NOMO-1 (cell line): Measurements from ENCODE around the gene VIP.
"Not testable (repeated sequence)": the region's sequence is repeated elsewhere in the genome, so short reads cannot be mapped to it uniquely, and the experiment has no call there.

Experiments
- DNase-seq, 2 experiments: peaks; one replicate each; lab custom pipeline; 2025; ENCODE audit not compliant: unreplicated experiment in 2 of 2; lab: John Stamatoyannopoulos, UW

Gene VIP

DNA sequence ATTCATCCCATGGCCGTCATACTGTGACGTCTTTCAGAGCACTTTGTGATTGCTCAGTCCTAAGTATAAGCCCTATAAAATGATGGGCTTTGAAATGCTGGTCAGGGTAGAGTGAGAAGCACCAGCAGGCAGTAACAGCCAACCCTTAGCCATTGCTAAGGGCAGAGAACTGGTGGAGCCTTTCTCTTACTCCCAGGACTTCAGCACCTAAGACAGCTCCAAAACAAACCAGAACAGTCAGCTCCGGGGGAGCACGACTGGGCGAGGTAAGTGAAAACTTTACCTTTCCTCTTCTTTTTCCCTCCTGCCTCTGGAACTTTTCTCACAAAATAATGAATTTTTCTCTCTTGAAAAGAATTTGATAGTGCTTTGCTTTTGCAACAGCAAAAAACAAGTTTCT is at the start of gene VIP:
VIP (plus strand) TSS at position 104 of the 400 bp plus-strand sequence. CDS start 1,381 bp downstream, outside the sequence.
- DNase-seq: no peak

DNA sequence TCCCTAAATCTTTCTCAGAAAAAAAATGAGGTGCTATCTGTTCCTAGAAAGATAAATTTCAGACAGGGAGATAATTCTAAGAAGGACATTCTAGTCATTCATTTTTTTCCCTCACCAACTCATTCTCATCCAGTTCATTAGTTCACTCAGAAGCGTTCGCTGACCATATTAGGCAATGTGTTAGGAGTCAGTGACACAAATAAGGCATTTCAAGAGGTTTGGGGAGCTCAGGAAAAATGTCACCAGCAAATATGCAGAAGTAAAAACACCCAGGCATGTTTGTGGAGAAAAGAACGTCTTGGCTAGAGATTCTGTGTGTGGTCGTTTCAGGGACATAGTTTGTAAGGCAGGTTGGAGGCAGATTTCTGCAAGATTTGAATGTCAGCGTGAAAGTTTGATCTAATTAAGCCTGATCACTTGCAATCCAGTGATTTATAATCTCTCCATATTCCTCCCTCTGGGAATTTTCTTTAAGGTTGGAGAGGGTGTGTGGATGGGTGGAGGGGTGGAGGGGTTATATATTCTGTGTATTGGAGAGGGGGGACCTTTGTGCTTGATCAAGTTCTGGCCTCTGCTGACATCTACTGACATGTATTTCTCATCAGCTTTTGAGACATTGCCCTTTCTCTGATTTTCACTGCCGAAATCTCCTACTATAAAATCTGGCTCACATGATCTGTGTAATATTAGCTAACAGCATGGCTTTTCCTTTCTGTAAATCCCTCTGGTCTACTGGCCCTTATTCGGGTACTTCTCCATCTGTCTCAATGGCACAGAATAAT is 49.3 kb upstream of the VIP start:
- DNase-seq: no peak

DNA sequence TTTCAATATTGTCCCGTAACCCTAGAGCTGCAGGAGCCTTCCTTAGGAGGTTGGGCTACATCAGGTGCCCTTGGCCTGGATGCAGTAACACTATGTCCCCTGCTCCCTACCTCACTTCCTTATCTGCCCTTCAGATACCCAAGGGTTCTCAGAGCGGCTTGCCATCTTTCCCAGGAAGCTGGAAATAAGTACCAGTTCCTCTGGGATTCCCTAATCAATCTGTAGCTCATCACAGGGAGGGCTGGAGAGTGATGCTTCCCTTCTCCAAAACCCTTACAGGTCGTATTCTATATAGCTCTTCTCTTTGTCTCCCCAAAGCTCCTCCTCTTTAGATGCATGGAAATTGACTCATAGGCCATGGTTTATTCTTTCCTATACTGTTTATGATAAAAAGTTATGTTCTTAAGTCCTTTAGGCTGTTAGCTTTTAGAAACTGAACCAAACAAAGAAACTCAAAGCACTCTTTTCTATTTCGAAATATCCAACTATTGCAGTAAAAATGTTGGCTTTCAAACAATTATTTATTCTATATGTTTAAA is 48.7 kb upstream of the VIP start:
- no peak for DNase-seq

DNA sequence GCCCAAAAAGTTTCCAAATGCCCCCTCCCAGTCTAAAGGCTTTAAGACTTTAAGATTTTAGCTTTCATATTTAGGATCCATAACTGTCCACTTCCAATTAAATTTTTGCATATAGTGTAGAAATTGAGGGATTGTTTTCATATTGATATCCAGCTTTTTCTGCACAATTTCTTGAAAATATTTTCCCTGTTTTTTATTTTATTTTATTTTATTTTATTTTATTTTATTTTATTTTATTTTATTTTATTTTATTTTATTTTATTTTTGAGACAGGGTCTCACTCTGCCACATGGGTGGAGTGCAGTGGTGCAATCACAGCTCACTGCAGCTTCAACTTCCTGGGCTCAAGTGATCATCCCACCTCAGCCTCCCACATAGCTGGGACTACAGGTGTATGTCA is 46.8 kb upstream of the VIP start:
- DNase-seq: not testable (repeated sequence)

DNA sequence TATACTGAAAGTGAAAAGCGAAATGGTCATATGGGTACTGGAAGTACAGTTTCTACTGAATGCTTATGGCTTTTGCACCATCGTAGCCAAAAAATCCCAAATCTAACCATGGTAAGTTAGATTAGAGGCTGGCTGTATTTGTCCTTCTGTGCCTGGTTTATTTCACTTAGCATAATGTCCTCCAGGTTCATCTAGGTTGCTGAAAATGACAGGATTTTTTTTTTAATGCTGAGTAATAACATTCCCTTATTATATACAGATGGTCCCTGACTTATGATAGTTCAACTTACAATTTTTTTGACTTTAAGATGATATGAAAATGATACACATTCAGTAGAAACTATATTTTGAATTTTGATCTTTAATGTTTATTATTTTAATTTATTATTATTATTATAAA is 45.3 kb upstream of the VIP start:
- DNase-seq: no peak

DNA sequence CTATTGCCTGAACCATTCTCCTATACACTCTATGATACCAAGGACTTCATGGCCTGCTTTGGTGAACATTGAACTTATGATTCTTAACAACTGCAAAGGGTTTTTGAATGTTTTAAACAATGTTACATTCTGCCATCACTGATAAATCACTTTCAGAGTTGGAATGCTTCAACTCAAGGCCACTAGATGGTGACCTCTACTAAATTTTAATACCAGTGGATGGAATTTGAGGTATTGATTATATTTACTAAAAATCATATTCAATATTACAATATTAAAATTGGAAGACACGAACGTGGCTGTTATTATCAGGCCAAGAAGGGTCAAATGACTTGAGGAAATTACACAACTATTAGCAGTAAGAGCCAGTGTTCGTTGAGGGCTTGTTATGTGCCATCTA is 34.3 kb upstream of the VIP start:
- no peak for DNase-seq

DNA sequence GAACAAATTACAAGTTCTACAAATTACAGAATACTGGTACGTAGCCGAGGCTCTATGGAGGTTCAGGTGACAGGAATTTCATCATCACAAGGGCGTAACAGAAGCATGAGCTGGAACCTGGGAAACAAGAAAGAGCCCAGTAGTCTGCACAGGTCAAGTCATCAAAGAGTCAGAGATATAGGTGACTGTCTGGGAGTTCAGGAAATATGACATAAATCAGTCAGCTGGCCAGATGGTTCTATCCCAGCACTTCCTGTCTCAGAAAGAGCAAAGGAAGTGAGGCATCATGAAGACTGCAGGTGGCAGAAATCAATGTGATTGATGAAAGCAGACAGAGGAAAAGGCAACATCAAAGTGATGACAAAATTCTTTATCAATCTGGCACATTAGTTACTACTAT is 29.6 kb upstream of the VIP start:
- DNase-seq: no peak

DNA sequence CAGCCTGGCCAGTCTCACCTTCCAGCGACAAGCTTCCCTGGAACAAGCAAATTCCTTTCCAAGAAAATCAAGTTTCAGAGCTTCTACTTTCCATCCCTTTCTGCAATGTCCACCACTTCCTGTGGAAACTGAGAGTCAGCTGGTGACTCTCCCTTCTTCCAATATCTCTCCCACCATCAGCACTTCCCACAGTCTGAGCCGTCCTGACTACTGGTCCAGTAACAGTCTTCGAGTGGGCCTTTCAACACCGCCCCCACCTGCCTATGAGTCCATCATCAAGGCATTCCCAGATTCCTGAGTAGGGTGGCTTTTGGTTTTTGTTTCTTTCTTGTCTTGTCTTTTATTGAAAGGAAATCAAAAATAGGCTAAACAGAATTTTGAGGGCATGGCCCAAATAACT is 28.6 kb upstream of the VIP start:
- DNase-seq: no peak

DNA sequence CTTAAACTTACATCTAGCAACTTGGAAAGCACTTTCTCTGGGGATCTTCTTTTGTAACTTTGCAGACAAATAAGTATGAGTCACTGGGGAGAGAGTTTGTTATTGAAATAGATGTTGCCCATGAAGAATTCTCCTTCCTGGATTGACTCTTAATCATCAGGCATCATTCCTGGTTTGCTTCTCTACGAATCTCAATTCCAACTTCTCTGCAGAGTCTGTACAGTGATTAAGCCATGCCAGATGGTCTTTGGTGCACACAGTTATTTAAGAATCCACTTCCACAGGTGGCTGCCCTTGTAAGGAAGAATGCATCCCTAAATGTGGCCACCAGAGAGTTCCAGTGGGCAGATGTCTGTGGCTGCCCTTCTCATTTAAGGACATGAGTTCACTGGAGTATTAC is 27.2 kb upstream of the VIP start:
- no peak for DNase-seq

DNA sequence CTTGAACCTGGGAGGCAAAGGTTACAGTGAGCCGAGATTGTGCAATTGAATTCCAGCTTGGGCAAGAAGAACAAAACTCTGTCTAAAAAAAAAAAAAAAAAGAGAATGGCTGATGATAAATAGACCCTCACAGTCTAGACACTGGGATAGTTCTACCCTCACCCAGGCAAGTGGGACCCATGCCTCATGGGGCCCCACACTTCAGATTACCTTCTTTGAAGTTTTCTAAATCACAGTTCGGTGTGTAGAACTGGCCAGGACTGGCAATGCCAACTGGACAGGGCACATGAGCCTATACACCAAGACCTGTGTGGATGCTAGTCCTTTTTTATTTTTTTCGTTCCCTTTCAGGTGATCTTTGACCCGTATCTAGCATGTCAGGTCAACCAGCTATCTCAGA is 24.3 kb upstream of the VIP start:
- no peak for DNase-seq

DNA sequence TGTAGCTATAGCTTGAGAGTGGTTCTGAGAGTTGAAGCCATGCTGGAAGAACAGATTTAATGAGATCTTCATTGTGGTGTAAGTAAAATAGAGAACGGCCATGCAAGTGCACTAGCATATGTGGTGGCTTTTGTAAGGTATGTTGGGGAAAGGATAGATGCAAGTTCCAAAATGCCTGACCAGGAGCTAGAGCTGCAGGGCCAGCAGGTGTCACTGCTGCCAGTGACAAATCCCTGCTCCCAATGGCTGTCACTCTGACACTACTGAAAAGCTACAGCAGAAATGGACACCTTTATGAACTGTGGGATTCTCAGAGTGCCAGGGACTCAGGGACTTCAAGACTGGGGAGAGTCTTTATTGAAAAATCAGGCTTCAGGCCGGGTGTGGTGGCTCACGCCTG is 23.1 kb upstream of the VIP start:
- DNase-seq: no peak

DNA sequence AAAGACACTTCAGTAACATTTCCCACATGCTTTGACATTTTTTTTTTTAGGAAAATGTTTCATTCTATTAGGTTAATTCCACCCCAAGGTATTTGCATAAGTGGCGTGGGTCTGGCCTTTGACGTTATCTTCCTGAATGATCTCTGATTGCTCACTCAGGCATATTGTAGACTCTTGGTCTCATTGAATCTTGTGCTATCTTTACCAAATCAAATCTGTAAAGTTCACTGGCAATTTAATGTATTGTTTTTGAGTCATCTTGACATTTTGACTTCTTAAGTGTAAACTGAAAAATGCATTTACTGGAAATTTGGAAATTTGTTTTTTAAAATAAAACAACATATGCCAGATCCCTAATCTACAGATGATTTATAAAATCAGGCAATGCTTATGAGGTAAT is 16.0 kb upstream of the VIP start:
- DNase-seq: no peak

DNA sequence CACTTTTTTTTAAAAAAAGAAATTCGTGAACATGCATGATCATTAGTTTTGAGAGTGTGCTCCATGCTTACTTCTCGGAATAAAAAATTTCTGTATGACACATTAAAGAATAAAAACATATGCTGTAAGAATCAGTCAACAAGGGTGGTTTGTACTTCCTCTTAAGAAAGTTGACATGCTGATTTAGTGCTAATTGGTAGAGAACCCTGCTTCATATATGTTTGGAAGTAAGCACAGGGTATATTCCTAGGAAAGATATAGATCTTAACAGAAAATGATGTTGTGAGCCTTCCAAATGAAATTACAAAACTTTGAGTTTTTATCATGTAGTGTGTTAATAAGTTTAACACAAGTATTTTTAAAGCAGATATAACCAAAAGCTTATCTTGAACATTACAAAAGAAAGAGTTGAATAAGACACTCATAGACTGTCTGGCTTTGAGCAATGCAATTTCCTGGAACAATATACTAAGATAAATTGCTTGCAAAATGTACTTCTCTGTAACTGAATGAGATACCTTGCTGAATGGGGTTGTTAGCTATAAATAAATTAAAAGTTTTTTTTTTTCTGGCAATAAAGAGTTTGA is 13.8 kb upstream of the VIP start:
- no peak for DNase-seq

DNA sequence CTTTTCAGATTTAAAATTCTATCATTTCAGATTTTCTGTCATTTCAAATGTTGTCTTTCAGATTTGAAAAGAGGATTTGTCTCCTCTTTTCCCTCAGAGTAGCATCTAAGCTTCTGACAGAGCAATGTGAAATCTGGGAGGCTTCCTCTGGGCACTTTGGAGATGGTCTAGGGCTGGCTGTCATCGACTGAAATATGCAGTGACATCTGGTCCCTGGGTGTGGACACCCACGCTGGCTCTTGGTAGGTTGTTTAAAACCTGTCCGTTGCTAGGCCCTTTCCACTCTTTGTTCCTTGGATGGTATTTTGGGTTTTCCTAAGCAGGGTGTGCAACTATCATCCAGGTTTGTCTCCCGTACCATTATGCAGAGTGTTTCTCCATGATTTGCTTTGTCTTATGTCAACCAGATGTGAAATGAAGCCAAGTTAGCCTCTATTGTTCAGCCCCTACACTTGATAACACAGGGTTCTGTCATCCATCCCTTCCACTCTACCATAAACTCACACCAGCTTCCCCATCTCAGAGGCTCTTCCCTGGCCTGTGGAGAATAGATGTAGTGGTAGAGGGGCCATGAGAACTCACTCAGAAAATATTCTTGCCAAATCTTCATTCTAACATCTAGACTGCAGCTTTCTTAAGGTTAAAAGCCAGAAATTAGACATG is 5.0 kb upstream of the VIP start:
- DNase-seq: no peak

DNA sequence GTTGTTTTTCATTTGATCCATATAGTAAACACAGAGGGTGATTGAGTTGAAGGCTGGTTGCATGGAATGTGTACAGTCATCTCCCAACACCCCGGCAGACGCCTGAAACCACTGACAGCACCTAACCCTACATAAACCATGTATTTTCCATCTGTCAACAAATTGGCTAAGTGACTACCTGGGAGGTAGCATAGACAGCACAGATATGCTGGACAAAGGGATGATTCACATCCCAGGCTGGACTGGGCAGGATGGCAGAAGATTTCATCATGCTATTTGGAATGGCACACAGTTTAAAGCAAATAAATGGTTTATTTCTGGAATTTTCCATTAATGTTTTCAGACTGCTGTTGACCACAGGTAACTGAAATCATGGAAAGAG is 4.4 kb upstream of the VIP start:
- no peak for DNase-seq

DNA sequence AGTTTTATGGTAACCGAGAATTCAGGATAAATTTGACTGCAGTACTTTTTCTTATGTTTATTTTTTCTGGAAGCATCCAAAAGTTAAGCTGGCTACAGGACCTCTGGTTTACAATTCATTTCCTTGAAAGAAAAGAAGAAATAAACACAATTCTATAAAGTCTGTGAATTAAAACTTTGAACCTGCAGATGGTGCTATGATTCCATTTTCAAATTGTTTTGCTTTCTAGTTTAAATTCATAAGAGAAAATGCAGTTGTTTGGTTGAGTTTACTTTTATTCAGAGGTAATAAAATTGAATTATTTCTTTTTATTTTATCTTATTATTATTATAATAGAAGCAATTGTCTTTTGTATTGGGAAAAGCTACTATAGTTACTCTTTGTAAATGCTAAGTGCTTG is 1.8 kb upstream of the VIP start:
- peak in 1 of 2 experiments; percentile 5 for DNase-seq

DNA sequence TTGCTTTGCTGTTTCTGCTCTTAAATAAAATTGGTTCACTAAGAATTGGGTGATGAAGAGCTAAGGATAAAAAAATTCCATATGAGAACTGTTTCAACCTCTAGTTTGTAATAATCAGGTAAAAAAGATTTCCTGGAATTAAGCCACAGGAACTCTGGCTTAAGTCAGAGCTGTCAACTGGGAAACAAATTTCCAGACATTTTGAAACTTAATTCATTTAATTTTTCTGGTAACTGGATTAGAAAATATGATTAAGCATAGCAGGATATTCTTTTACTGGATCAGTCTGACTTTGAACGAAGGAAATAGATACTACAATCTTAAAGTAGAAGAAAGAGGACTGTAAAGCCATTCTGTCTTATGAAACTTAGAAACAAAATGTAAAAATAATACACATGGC is 1.3 kb upstream of the VIP start:
- no peak for DNase-seq

DNA sequence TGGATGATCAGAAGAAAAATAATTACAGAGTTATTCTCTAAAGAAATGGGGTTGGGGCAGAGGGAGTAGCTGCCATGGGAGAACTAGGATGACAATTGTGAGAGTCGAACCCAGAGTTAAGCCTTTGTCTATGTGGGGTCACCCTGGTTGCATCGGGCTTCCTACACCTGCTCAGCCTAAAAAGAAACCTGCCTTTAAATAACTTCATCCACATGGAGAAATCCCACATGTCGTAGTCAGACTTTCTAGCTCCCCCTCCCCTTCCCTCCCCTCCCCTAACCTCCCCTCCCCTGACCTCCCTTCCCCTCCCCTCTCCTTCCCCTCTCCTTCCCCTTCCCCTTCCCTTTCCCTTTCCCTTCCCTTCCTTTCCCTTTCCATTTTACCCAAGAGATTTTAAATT is 14.7 kb downstream of the VIP start:
- DNase-seq: no peak

DNA sequence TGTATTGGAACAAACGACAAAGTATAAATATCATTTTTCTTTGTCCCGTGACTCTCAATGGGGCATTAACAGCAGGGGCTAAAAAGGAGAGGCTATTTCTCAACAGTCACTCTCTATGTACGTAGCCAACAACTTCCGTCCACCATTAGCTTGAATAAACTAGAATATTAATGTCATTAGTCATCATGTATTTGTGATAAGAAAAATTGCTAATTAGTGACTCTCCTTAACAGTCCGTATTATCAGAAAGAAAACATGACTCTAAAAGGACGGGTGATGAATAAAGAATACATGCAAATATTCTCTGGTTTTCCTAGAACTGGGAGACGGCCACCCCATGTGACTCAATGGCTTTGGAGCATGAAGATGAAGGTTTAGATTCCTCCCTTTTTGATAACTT is 18.6 kb downstream of the VIP start:
- no peak for DNase-seq

DNA sequence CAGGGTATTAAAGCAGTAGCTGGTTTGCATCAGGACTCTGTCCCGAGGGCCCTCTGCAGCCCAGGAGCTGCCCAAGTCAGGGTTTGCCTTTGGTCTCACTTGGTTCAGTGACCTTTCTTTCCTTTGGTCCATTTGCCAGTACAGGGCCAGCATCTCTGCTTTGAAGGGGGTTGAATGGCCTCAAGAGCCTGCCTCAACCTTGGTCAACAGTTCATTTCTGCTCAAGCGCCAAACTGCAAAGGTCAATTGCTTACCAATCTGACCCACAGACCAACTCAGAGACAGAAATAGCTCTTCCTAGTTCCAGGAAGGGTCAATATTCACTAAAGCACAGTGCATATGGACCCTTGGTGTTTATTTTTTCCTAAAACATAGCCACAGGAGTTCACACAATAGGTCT is 19.4 kb downstream of the VIP start:
- DNase-seq: no peak

DNA sequence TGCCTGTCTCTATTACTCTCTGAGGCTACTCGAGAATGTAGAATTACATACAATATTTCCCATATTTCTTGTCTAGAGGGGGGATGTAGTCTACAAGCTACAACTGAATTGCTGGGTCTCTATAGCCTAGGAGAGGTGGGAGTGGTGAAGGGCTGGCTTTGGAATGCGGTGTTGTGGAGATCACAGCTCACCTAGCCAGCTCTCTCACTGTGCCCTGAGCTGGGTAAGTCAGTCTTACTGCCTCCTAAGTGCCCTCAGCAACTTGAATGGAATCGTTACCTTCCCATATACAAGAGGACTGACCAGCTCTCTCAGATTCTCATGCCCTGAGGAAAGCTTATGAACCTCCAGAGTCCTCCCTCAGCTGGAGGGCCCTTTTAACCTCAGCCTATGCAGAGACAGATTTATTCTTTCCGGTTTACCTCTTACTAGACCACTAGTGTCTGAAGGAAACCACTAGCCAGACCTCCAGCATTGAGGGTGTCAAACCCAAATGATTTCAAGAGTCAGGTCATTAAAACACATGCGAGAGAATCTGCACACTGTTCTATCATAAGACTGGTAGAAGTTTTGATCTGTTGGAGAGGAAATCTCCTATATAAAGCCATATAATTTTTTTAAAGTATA is 20.6 kb downstream of the VIP start:
- DNase-seq: no peak

DNA sequence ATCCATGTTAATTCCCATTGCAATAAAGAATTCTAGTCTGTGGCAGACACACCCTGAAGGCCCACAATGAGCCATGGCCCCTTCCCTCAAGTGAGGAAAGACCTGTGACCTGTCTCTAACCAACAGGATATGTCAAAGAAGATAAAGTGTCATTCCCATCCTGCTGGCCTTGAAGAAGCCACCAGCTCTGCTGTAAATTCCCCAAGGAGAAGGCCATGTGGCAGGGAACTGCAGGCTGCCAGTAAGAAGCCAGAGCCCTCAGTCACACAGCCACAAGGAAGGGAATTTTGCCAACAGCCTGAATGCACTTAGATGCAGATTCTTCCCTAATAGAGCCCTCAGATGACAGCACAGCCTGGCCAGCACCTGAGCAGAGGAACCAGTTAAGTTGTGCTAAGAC is 24.8 kb downstream of the VIP start:
- no peak for DNase-seq
